Activated T-helper 1 cell treated with anti-CD3 and anti-CD28 coated beads, Interleukin-12 subunit alpha, Interleukin-12 subunit beta, Interleukin-2, Interleukin-4 antibody, amounts not matched to agents 30 ng/mL and 10 ng/mL and 1 ng/mL, durations not matched to agents 14 hours and 24 hours and 36 hours (primary cell): Measurements from ENCODE around the gene MAGI1. TPM values are rescaled to one million over a fixed set of nuclear protein-coding genes. Genes with fewer than 3 reads are reported as not detected.

ENCODE experiments used
- DNase-seq: peaks from one replicate; pipeline ENCODE4 v3.0.0; 2021; ENCODE audit warnings: low spot score
- H3K27ac Mint-ChIP-seq: one replicate; pipeline ENCODE4 v1.8.0; 2021; ENCODE audit warnings: mild to moderate bottlenecking, mixed read lengths
- H3K27me3 Mint-ChIP-seq: one replicate; pipeline ENCODE4 v1.8.0; 2022; ENCODE audit warnings: mild to moderate bottlenecking, moderate library complexity, mixed read lengths; ENCODE audit not compliant: insufficient read depth
- H3K36me3 Mint-ChIP-seq: one replicate; pipeline ENCODE4 v1.8.0; 2021; ENCODE audit warnings: low read depth, mixed read lengths
- H3K4me1 Mint-ChIP-seq: one replicate; pipeline ENCODE4 v1.8.0; 2021; ENCODE audit warnings: low read depth, mixed read lengths
- H3K4me3 Mint-ChIP-seq: one replicate; pipeline ENCODE4 v1.8.0; 2021; ENCODE audit warnings: mild to moderate bottlenecking, moderate library complexity, mixed read lengths
- H3K9me3 Mint-ChIP-seq: one replicate; pipeline ENCODE4 v1.8.0; 2021; ENCODE audit warnings: mixed read lengths
- intact Hi-C: fragments of 100-400 bp; cut with micrococcal nuclease; formaldehyde crosslinking; loops from one replicate; pipeline ENCODE4 v1.15.1; 2024
- total RNA-seq: library from RNA; stranded (reverse); gene quantifications from 2 replicates; pipeline ENCODE4 v1.2.3, GENCODE V29; 2022

The MAGI1 gene
- total RNA-seq, 1 donor from 2014 or later, result 0.75 TPM

GRCh38 chr3:65343736-65344135 is 695.0 kb downstream of the MAGI1 start:
- no peaks in the 10 kb centered on the region for H3K9me3 Mint-ChIP-seq
- no peak overlapping the region for H3K4me3 Mint-ChIP-seq
- intact Hi-C loops, result no loop called here
- H3K27ac Mint-ChIP-seq, result no peak overlapping the region
- no peak for DNase-seq
- no peaks in the 10 kb centered on the region for H3K4me1 Mint-ChIP-seq
- H3K36me3 Mint-ChIP-seq, result no peaks in the 10 kb centered on the region
- H3K27me3 Mint-ChIP-seq, result no peaks in the 10 kb centered on the region

- intact Hi-C loops, result no loop called here
- H3K4me3 Mint-ChIP-seq, result no peak overlapping the region
- no peak for DNase-seq
- H3K36me3 Mint-ChIP-seq, result no peaks in the 10 kb centered on the region
- no peak overlapping the region for H3K27ac Mint-ChIP-seq
- H3K27me3 Mint-ChIP-seq, result no peaks in the 10 kb centered on the region
- no peaks in the 10 kb centered on the region for H3K4me1 Mint-ChIP-seq
- no peaks in the 10 kb centered on the region for H3K9me3 Mint-ChIP-seq
Observed at GRCh38 chr3:65343026-65343425, 695.7 kb downstream of the MAGI1 start.

- no peak overlapping the region for H3K27ac Mint-ChIP-seq
- peaks cover 3% of the 10 kb centered on the region for H3K9me3 Mint-ChIP-seq
- H3K27me3 Mint-ChIP-seq, result no peaks in the 10 kb centered on the region
- no peak for DNase-seq
- no peak overlapping the region for H3K4me3 Mint-ChIP-seq
- H3K4me1 Mint-ChIP-seq, result no peaks in the 10 kb centered on the region
- H3K36me3 Mint-ChIP-seq, result no peaks in the 10 kb centered on the region
- intact Hi-C loops, result no loop called here
Observed at GRCh38 chr3:65342084-65342683, 696.5 kb downstream of the MAGI1 start.

GRCh38 chr3:65339192-65339740 is 699.5 kb downstream of the MAGI1 start:
- Mint-ChIP-seq H3K4me1 (no peaks in the 10 kb centered on the region), H3K27ac (no peak overlapping the region), H3K9me3 (peaks cover 15% of the 10 kb centered on the region), H3K27me3 (no peaks in the 10 kb centered on the region), H3K4me3 (no peak overlapping the region), H3K36me3 (no peaks in the 10 kb centered on the region)
- intact Hi-C loops, result no loop called here
- DNase-seq, result no peak

GRCh38 chr3:65338571-65338970 is 700.1 kb downstream of the MAGI1 start:
- intact Hi-C loops, result no loop called here
- Mint-ChIP-seq H3K4me3 (no peak overlapping the region), H3K36me3 (no peaks in the 10 kb centered on the region), H3K27ac (no peak overlapping the region), H3K4me1 (no peaks in the 10 kb centered on the region), H3K27me3 (no peaks in the 10 kb centered on the region), H3K9me3 (peaks cover 15% of the 10 kb centered on the region)
- no peak for DNase-seq

GRCh38 chr3:65335587-65335986 is 703.1 kb downstream of the MAGI1 start:
- H3K27ac Mint-ChIP-seq, result no peak overlapping the region
- H3K27me3 Mint-ChIP-seq, result no peaks in the 10 kb centered on the region
- H3K36me3 Mint-ChIP-seq, result no peaks in the 10 kb centered on the region
- no peak for DNase-seq
- no peaks in the 10 kb centered on the region for H3K4me1 Mint-ChIP-seq
- peaks cover 15% of the 10 kb centered on the region for H3K9me3 Mint-ChIP-seq
- no peak overlapping the region for H3K4me3 Mint-ChIP-seq
- intact Hi-C loops, result no loop called here

- no peaks in the 10 kb centered on the region for H3K27me3 Mint-ChIP-seq
- peaks cover 15% of the 10 kb centered on the region for H3K9me3 Mint-ChIP-seq
- intact Hi-C loops, result no loop called here
- H3K36me3 Mint-ChIP-seq, result no peaks in the 10 kb centered on the region
- no peaks in the 10 kb centered on the region for H3K4me1 Mint-ChIP-seq
- H3K27ac Mint-ChIP-seq, result no peak overlapping the region
- DNase-seq, result no peak
- no peak overlapping the region for H3K4me3 Mint-ChIP-seq
Observed at GRCh38 chr3:65334045-65334665, 704.6 kb downstream of the MAGI1 start.

- intact Hi-C loops, result no loop called here
- no peak for DNase-seq
- no peak overlapping the region for H3K4me3 Mint-ChIP-seq
- no peaks in the 10 kb centered on the region for H3K4me1 Mint-ChIP-seq
- no peaks in the 10 kb centered on the region for H3K36me3 Mint-ChIP-seq
- no peak overlapping the region for H3K27ac Mint-ChIP-seq
- peaks cover 9% of the 10 kb centered on the region for H3K9me3 Mint-ChIP-seq
- peaks cover 2% of the 10 kb centered on the region for H3K27me3 Mint-ChIP-seq
Observed at GRCh38 chr3:65331730-65332129, 707.0 kb downstream of the MAGI1 start.

- intact Hi-C loops, result no loop called here
- Mint-ChIP-seq H3K27me3 (peaks cover 2% of the 10 kb centered on the region), H3K9me3 (peaks cover 3% of the 10 kb centered on the region), H3K4me1 (no peaks in the 10 kb centered on the region), H3K27ac (no peak overlapping the region), H3K4me3 (no peak overlapping the region), H3K36me3 (no peaks in the 10 kb centered on the region)
- DNase-seq, result no peak
Observed at GRCh38 chr3:65330072-65330471, 708.6 kb downstream of the MAGI1 start.

- intact Hi-C loops, result no loop called here
- H3K27ac Mint-ChIP-seq, result no peak overlapping the region
- peaks cover 2% of the 10 kb centered on the region for H3K27me3 Mint-ChIP-seq
Observed at GRCh38 chr3:65328148-65328547, 710.6 kb downstream of the MAGI1 start.

GRCh38 chr3:65326574-65326973 is 712.1 kb downstream of the MAGI1 start:
- intact Hi-C loops, result no loop called here
- DNase-seq, result no peak
- Mint-ChIP-seq H3K4me3 (no peak overlapping the region), H3K4me1 (no peaks in the 10 kb centered on the region), H3K27me3 (peaks cover 2% of the 10 kb centered on the region), H3K27ac (no peak overlapping the region), H3K36me3 (no peaks in the 10 kb centered on the region), H3K9me3 (peaks cover 9% of the 10 kb centered on the region)

More at GRCh38 chr3:65328148-65328547, 710.6 kb downstream of the MAGI1 start:
- Mint-ChIP-seq H3K36me3 (no peaks in the 10 kb centered on the region), H3K4me1 (no peaks in the 10 kb centered on the region), H3K4me3 (no peak overlapping the region), H3K9me3 (peaks cover 3% of the 10 kb centered on the region)
- DNase-seq, result no peak

- H3K4me3 Mint-ChIP-seq, result no peak overlapping the region
- H3K4me1 Mint-ChIP-seq, result no peaks in the 10 kb centered on the region
- H3K27me3 Mint-ChIP-seq, result peaks cover 2% of the 10 kb centered on the region
- no peak overlapping the region for H3K27ac Mint-ChIP-seq
- peaks cover 11% of the 10 kb centered on the region for H3K9me3 Mint-ChIP-seq
- no peak for DNase-seq
- H3K36me3 Mint-ChIP-seq, result no peaks in the 10 kb centered on the region
- intact Hi-C loops, result no loop called here
Observed at GRCh38 chr3:65322910-65323309, 715.8 kb downstream of the MAGI1 start.

GRCh38 chr3:65318231-65318630 is 720.5 kb downstream of the MAGI1 start:
- H3K36me3 Mint-ChIP-seq, result no peaks in the 10 kb centered on the region
- intact Hi-C loops, result no loop called here
- no peaks in the 10 kb centered on the region for H3K4me1 Mint-ChIP-seq
- no peak overlapping the region for H3K27ac Mint-ChIP-seq
- no peaks in the 10 kb centered on the region for H3K27me3 Mint-ChIP-seq
- no peak overlapping the region for H3K4me3 Mint-ChIP-seq
- DNase-seq, result no peak
- H3K9me3 Mint-ChIP-seq, result peaks cover 15% of the 10 kb centered on the region
